Uterus (tissue), 4 donors: Measurements from ENCODE around the gene KCNG2. TPM values are rescaled to one million over a fixed set of nuclear protein-coding genes. Genes with fewer than 3 reads are reported as not detected.

Experiments
- DNase-seq, 2 donors: peaks; one replicate each; pipeline ENCODE4 v3.0.0-alpha.2; 2019 to 2020
- H3K27ac ChIP-seq, 2 donors: fragments of 200-600 bp; sonication (generic); 1 replicate in 1 of 2; 2 replicates in 1 of 2; pipeline ENCODE4 v1.5.1; 2016 to 2018
- H3K27me3 ChIP-seq, 2 donors: fragments of 200-600 bp; sonication (generic); one replicate each; pipeline ENCODE4 v1.5.1; 2018 to 2019; ENCODE audit warnings: control low read depth in 1 of 2
- H3K36me3 ChIP-seq, 2 donors: fragments of 200-600 bp; sonication (generic); one replicate each; pipeline ENCODE4 v1.5.1; 2019; ENCODE audit warnings: control low read depth in 1 of 2
- H3K4me1 ChIP-seq, 2 donors: fragments of 200-600 bp; sonication (generic); one replicate each; pipeline ENCODE4 v1.5.1; 2018 to 2019; ENCODE audit warnings: control low read depth in 1 of 2
- H3K4me3 ChIP-seq, 2 donors: fragments of 200-600 bp; sonication (generic); 1 replicate in 1 of 2; 2 replicates in 1 of 2; pipeline ENCODE4 v1.5.1; 2018 to 2019; ENCODE audit warnings: mild to moderate bottlenecking in 1 of 2
- H3K9me3 ChIP-seq, 2 donors: fragments of 200-600 bp; sonication (generic); one replicate each; pipeline ENCODE4 v1.5.1; 2019; ENCODE audit warnings: control low read depth in 1 of 2
- POLR2A ChIP-seq, 2 donors: fragments of 450-650 bp; IDR thresholded peaks; one replicate each; pipeline ENCODE4 v1.6.1; 2016; ENCODE audit warnings: antibody characterized with exemption in 2 of 2, mild to moderate bottlenecking in 1 of 2, moderate library complexity in 1 of 2
- intact Hi-C: fragments of 100-400 bp; cut with DNase I; formaldehyde crosslinking; loops from one replicate; pipeline ENCODE4 v1.15.1; 2023; ENCODE audit warnings: low total_unique reads
- total RNA-seq, 4 donors: library from RNA; depleted of rRNA in 3 of 4; stranded (reverse); fragments of >200 nt in 3 of 4; gene quantifications; one replicate each; pipeline versions ENCODE4 v1.1.0 to v1.2.4, GENCODE V29; 2014 to 2023
- TF ChIP-seq, protein P1 (sequence below), 4 experiments: fragments of 200-600 bp in 2 of 4; fragments of 450-650 bp in 2 of 4; sonication (generic) in 2 of 4; IDR thresholded peaks; one replicate each; pipeline ENCODE4 v1.5.1; 2016 to 2019; ENCODE audit warnings: antibody characterized with exemption in 4 of 4, mild to moderate bottlenecking in 2 of 4, moderate library complexity in 1 of 4
- donor health status: DM: yes; HTN: yes; CAD: no.

Gene KCNG2
- total RNA-seq, 4 donors from 2014 or later: 0.59 TPM; not detected in 3

DNA sequence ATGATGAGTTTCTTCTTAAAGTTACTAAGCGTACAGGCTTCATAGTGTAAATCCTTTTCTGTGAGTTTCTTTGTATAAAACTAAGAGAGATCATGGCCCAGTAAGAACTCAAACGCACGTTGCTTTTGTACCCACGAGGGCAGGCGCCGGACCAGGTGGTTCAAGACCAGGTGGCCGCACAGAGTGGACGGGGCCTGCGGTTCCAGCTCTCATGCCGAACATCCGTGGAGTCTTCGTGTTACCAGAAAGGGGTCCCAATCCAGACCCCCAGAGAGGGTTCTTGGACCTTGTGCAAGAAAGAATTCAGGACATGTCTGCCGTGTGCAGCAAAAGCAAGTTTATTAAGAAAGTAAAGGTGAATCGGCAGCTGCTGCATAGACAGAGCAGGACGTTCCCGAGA, 53.0 kb downstream of the KCNG2 start:
- Histone ChIP-seq H3K27me3 (no peaks in the 10 kb centered on the region), H3K4me3 (no peak overlapping the region), H3K36me3 (no peaks in the 10 kb centered on the region), H3K27ac (no peak overlapping the region), H3K4me1 (no peaks in the 10 kb centered on the region), H3K9me3 (no peaks in the 10 kb centered on the region)
- no peak for DNase-seq
- TF ChIP-seq POLR2A (IDR thresholded peaks at IDR 0.05): no peak
- TF ChIP-seq, protein P1, sequence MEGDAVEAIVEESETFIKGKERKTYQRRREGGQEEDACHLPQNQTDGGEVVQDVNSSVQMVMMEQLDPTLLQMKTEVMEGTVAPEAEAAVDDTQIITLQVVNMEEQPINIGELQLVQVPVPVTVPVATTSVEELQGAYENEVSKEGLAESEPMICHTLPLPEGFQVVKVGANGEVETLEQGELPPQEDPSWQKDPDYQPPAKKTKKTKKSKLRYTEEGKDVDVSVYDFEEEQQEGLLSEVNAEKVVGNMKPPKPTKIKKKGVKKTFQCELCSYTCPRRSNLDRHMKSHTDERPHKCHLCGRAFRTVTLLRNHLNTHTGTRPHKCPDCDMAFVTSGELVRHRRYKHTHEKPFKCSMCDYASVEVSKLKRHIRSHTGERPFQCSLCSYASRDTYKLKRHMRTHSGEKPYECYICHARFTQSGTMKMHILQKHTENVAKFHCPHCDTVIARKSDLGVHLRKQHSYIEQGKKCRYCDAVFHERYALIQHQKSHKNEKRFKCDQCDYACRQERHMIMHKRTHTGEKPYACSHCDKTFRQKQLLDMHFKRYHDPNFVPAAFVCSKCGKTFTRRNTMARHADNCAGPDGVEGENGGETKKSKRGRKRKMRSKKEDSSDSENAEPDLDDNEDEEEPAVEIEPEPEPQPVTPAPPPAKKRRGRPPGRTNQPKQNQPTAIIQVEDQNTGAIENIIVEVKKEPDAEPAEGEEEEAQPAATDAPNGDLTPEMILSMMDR (IDR thresholded peaks at IDR 0.05): no peak
- intact Hi-C loops: no loop called here

- H3K27ac ChIP-seq: no peak overlapping the region
- intact Hi-C loops: no loop called here
Observed at GRCh38 chr18:79851489-79851888, 53.8 kb downstream of the KCNG2 start.

GRCh38 chr18:79851950-79852349, 54.2 kb downstream of the KCNG2 start:
- no peak overlapping the region for H3K4me3 ChIP-seq
- H3K36me3 ChIP-seq: no peaks in the 10 kb centered on the region
- no peaks in the 10 kb centered on the region for H3K27me3 ChIP-seq
- peaks cover 0 to 3% of the 10 kb centered on the region in 2 donors for H3K4me1 ChIP-seq
- no peak overlapping the region for H3K27ac ChIP-seq
- no peaks in the 10 kb centered on the region for H3K9me3 ChIP-seq
- TF ChIP-seq POLR2A (IDR thresholded peaks at IDR 0.05): no peak
- TF ChIP-seq, protein P1 (IDR thresholded peaks at IDR 0.05): no peak
- intact Hi-C loops: no loop called here
- DNase-seq: no peak

More at GRCh38 chr18:79851489-79851888, 53.8 kb downstream of the KCNG2 start:
- no peak for DNase-seq
- Histone ChIP-seq H3K4me1 (peaks cover 0 to 1% of the 10 kb centered on the region in 2 donors), H3K36me3 (no peaks in the 10 kb centered on the region), H3K9me3 (no peaks in the 10 kb centered on the region), H3K27me3 (no peaks in the 10 kb centered on the region), H3K4me3 (no peak overlapping the region)
- TF ChIP-seq, protein P1 (IDR thresholded peaks at IDR 0.05): no peak
- no peak for TF ChIP-seq POLR2A (IDR thresholded peaks at IDR 0.05)

GRCh38 chr18:79852561-79853302, 55.0 kb downstream of the KCNG2 start:
- no peaks in the 10 kb centered on the region for H3K27me3 ChIP-seq
- intact Hi-C loops: no loop called here
- no peak for TF ChIP-seq POLR2A (IDR thresholded peaks at IDR 0.05)
- TF ChIP-seq, protein P1 (IDR thresholded peaks at IDR 0.05): no peak
- no peak overlapping the region for H3K27ac ChIP-seq
- DNase-seq: no peak
- peaks cover 0 to 3% of the 10 kb centered on the region in 2 donors for H3K4me1 ChIP-seq
- H3K4me3 ChIP-seq: no peak overlapping the region
- H3K36me3 ChIP-seq: no peaks in the 10 kb centered on the region
- H3K9me3 ChIP-seq: no peaks in the 10 kb centered on the region

- TF ChIP-seq, protein P1 (IDR thresholded peaks at IDR 0.05): no peak
- TF ChIP-seq POLR2A (IDR thresholded peaks at IDR 0.05): no peak
- H3K27ac ChIP-seq: no peak overlapping the region
- no peak for DNase-seq
- no peaks in the 10 kb centered on the region for H3K27me3 ChIP-seq
- peaks cover 0 to 3% of the 10 kb centered on the region in 2 donors for H3K4me1 ChIP-seq
- H3K9me3 ChIP-seq: no peaks in the 10 kb centered on the region
- H3K36me3 ChIP-seq: no peaks in the 10 kb centered on the region
- H3K4me3 ChIP-seq: no peak overlapping the region
- intact Hi-C loops: no loop called here
Observed at GRCh38 chr18:79853303-79853992, 55.7 kb downstream of the KCNG2 start.
